CD14-positive monocyte (primary cell): ENCODE data around the gene CALHM4. TPM values are rescaled to one million over a fixed set of nuclear protein-coding genes. Genes with fewer than 3 reads are reported as not detected.
"Not testable (repeated sequence)": the region's sequence is repeated elsewhere in the genome, so short reads cannot be mapped to it uniquely, and the experiment has no call there.

Experiments
- DNase-seq, 3 donors: peaks; one replicate each; pipeline ENCODE4 v3.0.0-alpha.2; 2011 to 2022
- H2AFZ ChIP-seq: 2 replicates; pipeline ENCODE4 v1.6.0; 2012; ENCODE audit warnings: mild to moderate bottlenecking, low read depth, low read length, inconsistent platforms; ENCODE audit not compliant: insufficient read depth, poor library complexity, severe bottlenecking
- H3K27ac ChIP-seq, 2 donors: 1 replicate in 1 of 2; 2 replicates in 1 of 2; pipeline ENCODE4 v1.5.1; 2012 to 2013; ENCODE audit warnings: low read length in 2 of 2, control low read depth in 1 of 2, inconsistent platforms in 1 of 2, low read depth in 1 of 2, mild to moderate bottlenecking in 1 of 2
- H3K27me3 ChIP-seq, 2 donors: one replicate each; pipeline versions ENCODE4 v1.6.0 to v1.6.1; 2011 to 2013; ENCODE audit warnings: low read length in 2 of 2; ENCODE audit not compliant: control insufficient read depth in 2 of 2, insufficient read depth in 2 of 2
- H3K36me3 ChIP-seq, 2 donors: replicated peaks in 1 of 2; 1 replicate in 1 of 2; 2 replicates in 1 of 2; pipeline versions ENCODE4 v1.5.1 to v1.6.1; 2012 to 2013; ENCODE audit warnings: low read length in 2 of 2, control low read depth in 1 of 2, inconsistent platforms in 1 of 2, mild to moderate bottlenecking in 1 of 2; ENCODE audit not compliant: insufficient read depth in 2 of 2, control insufficient read depth in 1 of 2
- H3K4me1 ChIP-seq, 2 donors: 1 replicate in 1 of 2; 2 replicates in 1 of 2; pipeline versions ENCODE4 v1.5.1 to v1.6.1; 2012 to 2013; ENCODE audit warnings: low read length in 2 of 2, control low read depth in 1 of 2, inconsistent platforms in 1 of 2, mild to moderate bottlenecking in 1 of 2, moderate library complexity in 1 of 2; ENCODE audit not compliant: insufficient read depth in 2 of 2, control insufficient read depth in 1 of 2
- H3K4me2 ChIP-seq: replicated peaks from 2 replicates; pipeline ENCODE3; 2012; ENCODE audit warnings: low read length, moderate library complexity, mild to moderate bottlenecking; ENCODE audit not compliant: poor library complexity, severe bottlenecking; ENCODE audit errors: extremely low read depth
- H3K4me3 ChIP-seq, 3 experiments: fragments of 200-600 bp in 1 of 3; sonication (generic) in 1 of 3; replicated peaks in 1 of 3; 1 replicate in 2 of 3; 2 replicates in 1 of 3; pipeline ENCODE4 v1.5.1; 2011 to 2013; ENCODE audit warnings: low read length in 3 of 3, mild to moderate bottlenecking in 3 of 3, control low read depth in 2 of 3, low read depth in 2 of 3, inconsistent platforms in 1 of 3, moderate library complexity in 1 of 3
- H3K79me2 ChIP-seq: 2 replicates; pipeline ENCODE4 v1.6.0; 2012; ENCODE audit warnings: mild to moderate bottlenecking, control low read depth, inconsistent platforms, low read length, moderate library complexity; ENCODE audit not compliant: insufficient read depth
- H3K9ac ChIP-seq: 2 replicates; pipeline ENCODE4 v1.6.0; 2017; ENCODE audit warnings: low read length, mild to moderate bottlenecking; ENCODE audit not compliant: insufficient read depth, poor library complexity, severe bottlenecking
- H3K9me3 ChIP-seq, 2 donors: replicated peaks in 1 of 2; 1 replicate in 1 of 2; 2 replicates in 1 of 2; pipeline versions ENCODE4 v1.5.1 to v1.6.1; 2012 to 2013; ENCODE audit warnings: low read length in 2 of 2, control low read depth in 1 of 2; ENCODE audit not compliant: control insufficient read depth in 1 of 2, insufficient read depth in 1 of 2
- H4K20me1 ChIP-seq: 2 replicates; pipeline ENCODE4 v1.6.0; 2012; ENCODE audit warnings: mild to moderate bottlenecking, low read length, control low read depth, moderate library complexity; ENCODE audit not compliant: insufficient read depth
- H3K27ac Mint-ChIP-seq, 7 donors: one replicate each; pipeline ENCODE4 v1.8.0; 2020; ENCODE audit warnings: mild to moderate bottlenecking in 7 of 7, mixed read lengths in 7 of 7, moderate library complexity in 6 of 7, inconsistent platforms in 2 of 7
- H3K27me3 Mint-ChIP-seq, 3 donors: one replicate each; pipeline ENCODE4 v1.8.0; 2021 to 2022; ENCODE audit warnings: low read depth in 3 of 3, mild to moderate bottlenecking in 3 of 3, mixed read lengths in 3 of 3, moderate library complexity in 3 of 3, inconsistent platforms in 1 of 3
- H3K36me3 Mint-ChIP-seq, 2 donors: one replicate each; pipeline ENCODE4 v1.8.0; 2020; ENCODE audit warnings: mixed read lengths in 2 of 2, inconsistent platforms in 1 of 2, mild to moderate bottlenecking in 1 of 2
- H3K4me1 Mint-ChIP-seq: one replicate; pipeline ENCODE4 v1.8.0; 2020; ENCODE audit warnings: mild to moderate bottlenecking, mixed read lengths
- H3K4me3 Mint-ChIP-seq, 2 donors: one replicate each; pipeline ENCODE4 v1.8.0; 2020; ENCODE audit warnings: mild to moderate bottlenecking in 2 of 2, mixed read lengths in 2 of 2, moderate library complexity in 1 of 2
- H3K9me3 Mint-ChIP-seq, 7 donors: one replicate each; pipeline ENCODE4 v1.8.0; 2020 to 2022; ENCODE audit warnings: mixed read lengths in 7 of 7, mild to moderate bottlenecking in 6 of 7, moderate library complexity in 6 of 7, inconsistent platforms in 2 of 7
- WGBS: methylation state at CpG from one replicate; pipeline ENCODE4 v1.1.5; 2013; ENCODE audit warnings: missing lambda C conversion rate; ENCODE audit not compliant: insufficient coverage; 5-methylcytosine and 5-hydroxymethylcytosine counted together
- intact Hi-C, 2 donors: fragments of 100-400 bp; cut with micrococcal nuclease; formaldehyde crosslinking; loops; one replicate each; pipeline versions ENCODE4 v1.15.0 to v1.15.1; 2023
- polyA plus RNA-seq, 3 donors: library from polyadenylated mRNA; depleted of rRNA in 1 of 3; unstranded in 2 of 3; stranded (reverse) in 1 of 3; fragments of 300-500 nt in 2 of 3; fragments of >200 nt in 1 of 3; fragmentation: Illumina TruSeq in 2 of 3; gene quantifications; 1 replicate in 2 of 3; 2 replicates in 1 of 3; pipeline ENCODE4 v1.2.3, GENCODE V29; 2012 to 2021
- TF ChIP-seq, protein P1 (sequence below): fragments of 200-600 bp; IDR thresholded peaks from one replicate; pipeline ENCODE4 v1.8.0; 2022; ENCODE audit warnings: antibody characterized with exemption, mild to moderate bottlenecking

CALHM4 gene
- polyA plus RNA-seq, 3 donors, result not detected

DNA sequence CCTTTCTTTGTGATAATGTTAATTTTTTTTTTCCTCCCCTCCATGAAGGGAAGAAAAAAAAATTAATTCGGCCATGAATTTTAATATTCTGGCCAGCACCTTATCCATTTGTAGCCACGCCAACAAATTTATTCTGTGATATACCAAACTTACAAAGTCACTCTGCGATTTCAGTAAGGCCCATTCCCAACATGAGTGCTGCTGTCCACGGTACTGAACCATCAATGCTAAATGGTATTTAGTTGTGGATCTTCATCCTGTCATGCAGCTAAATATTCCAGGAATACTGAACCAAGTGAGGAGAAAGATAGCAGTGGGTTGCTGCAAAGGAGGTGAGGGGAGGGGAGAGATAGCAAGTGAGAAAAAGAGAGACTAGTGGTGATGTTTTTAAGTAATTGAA, 43.3 kb downstream of the CALHM4 start:
- H3K9me3 Mint-ChIP-seq, result peaks cover 0 to 2% (median 0%) of the 10 kb centered on the region in 7 donors
- 67% methylated on average over 1 of the region's 4 CpGs for WGBS

DNA sequence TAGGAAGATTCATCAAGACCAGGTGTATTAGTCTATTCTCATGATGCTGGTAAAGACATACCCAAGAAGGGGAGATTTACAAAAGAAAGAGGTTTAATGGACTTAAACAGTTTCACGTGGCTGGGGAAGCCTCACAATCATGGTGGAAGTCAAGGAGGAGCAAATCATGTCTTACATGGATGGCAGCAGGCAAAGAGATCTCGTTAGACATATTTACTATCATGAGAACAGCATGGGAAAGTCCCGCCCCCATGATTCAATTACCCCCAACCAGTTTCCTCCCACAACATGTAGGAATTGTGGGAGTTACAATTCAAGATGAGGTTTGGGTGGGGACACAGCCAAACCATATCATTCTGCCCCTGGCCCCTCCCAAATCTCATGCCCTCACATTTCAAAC, 50.4 kb downstream of the CALHM4 start:
- H3K27me3 ChIP-seq, H3K27ac Mint-ChIP-seq, H4K20me1 ChIP-seq, H3K4me2 ChIP-seq, H3K79me2 ChIP-seq, H3K4me1 Mint-ChIP-seq, DNase-seq, H3K27me3 Mint-ChIP-seq, H3K4me3 Mint-ChIP-seq, H3K9ac ChIP-seq, H3K36me3 ChIP-seq, H3K9me3 Mint-ChIP-seq, H3K4me1 ChIP-seq, H3K27ac ChIP-seq, H2AFZ ChIP-seq, H3K9me3 ChIP-seq, H3K4me3 ChIP-seq, intact Hi-C loops: not testable (repeated sequence)
- peaks cover 11 to 18% of the 10 kb centered on the region in 2 donors for H3K36me3 Mint-ChIP-seq
- WGBS, result 83% methylated on average over 1 of the region's 3 CpGs

More for the DNA sequence above, 43.3 kb downstream of the CALHM4 start:
- H2AFZ ChIP-seq, result no peak overlapping the region
- no peak overlapping the region for H3K4me2 ChIP-seq
- H3K27me3 Mint-ChIP-seq, result peaks cover 0 to 2% (median 0%) of the 10 kb centered on the region in 3 donors
- no peaks in the 10 kb centered on the region for H3K4me1 ChIP-seq
- no peak for DNase-seq
- H3K9me3 ChIP-seq, result no peaks in the 10 kb centered on the region
- TF ChIP-seq, protein P1, sequence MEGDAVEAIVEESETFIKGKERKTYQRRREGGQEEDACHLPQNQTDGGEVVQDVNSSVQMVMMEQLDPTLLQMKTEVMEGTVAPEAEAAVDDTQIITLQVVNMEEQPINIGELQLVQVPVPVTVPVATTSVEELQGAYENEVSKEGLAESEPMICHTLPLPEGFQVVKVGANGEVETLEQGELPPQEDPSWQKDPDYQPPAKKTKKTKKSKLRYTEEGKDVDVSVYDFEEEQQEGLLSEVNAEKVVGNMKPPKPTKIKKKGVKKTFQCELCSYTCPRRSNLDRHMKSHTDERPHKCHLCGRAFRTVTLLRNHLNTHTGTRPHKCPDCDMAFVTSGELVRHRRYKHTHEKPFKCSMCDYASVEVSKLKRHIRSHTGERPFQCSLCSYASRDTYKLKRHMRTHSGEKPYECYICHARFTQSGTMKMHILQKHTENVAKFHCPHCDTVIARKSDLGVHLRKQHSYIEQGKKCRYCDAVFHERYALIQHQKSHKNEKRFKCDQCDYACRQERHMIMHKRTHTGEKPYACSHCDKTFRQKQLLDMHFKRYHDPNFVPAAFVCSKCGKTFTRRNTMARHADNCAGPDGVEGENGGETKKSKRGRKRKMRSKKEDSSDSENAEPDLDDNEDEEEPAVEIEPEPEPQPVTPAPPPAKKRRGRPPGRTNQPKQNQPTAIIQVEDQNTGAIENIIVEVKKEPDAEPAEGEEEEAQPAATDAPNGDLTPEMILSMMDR, result no peak
- H3K27ac Mint-ChIP-seq, result no peak overlapping the region
- no peaks in the 10 kb centered on the region for H3K79me2 ChIP-seq
- no peak overlapping the region for H3K4me3 ChIP-seq
- H4K20me1 ChIP-seq, result no peaks in the 10 kb centered on the region
- H3K27ac ChIP-seq, result no peak overlapping the region
- intact Hi-C loops, result no loop called here
- peaks cover 46 to 52% of the 10 kb centered on the region in 2 donors for H3K36me3 Mint-ChIP-seq
- no peaks in the 10 kb centered on the region for H3K4me1 Mint-ChIP-seq
- no peaks in the 10 kb centered on the region for H3K27me3 ChIP-seq
- peaks cover 28 to 51% of the 10 kb centered on the region in 2 donors for H3K36me3 ChIP-seq
- H3K9ac ChIP-seq, result no peak overlapping the region
- no peak overlapping the region for H3K4me3 Mint-ChIP-seq

DNA sequence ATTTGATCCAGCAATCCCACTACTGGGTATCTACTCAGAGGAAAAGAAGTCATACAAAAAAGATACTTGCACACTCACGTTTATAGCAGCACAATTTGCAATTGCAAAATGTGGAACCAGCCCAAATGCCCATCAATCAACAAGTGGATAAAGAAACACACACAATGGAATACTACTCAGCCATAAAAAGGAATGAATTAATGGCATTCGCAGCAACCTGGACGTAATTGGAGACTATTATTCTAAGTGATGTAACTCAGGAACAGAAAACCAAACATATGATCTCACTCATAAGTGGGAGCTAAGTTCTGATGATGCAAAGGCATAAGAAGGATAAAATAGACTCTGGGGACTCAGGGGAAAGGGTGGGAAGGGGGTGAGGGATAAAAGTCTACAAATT, 51.3 kb downstream of the CALHM4 start:
- H3K9ac ChIP-seq, H3K4me1 Mint-ChIP-seq, H3K4me3 ChIP-seq, H3K9me3 ChIP-seq, H3K27ac ChIP-seq, H3K27ac Mint-ChIP-seq, H3K4me1 ChIP-seq, H2AFZ ChIP-seq, H3K27me3 Mint-ChIP-seq, H3K9me3 Mint-ChIP-seq, H3K79me2 ChIP-seq, H3K4me2 ChIP-seq, H3K27me3 ChIP-seq, H3K4me3 Mint-ChIP-seq, DNase-seq, intact Hi-C loops, H3K36me3 ChIP-seq, H4K20me1 ChIP-seq: not testable (repeated sequence)
- H3K36me3 Mint-ChIP-seq, result peaks cover 11 to 15% of the 10 kb centered on the region in 2 donors
- WGBS, result no CpG with 5 or more reads among the region's 3 CpGs
